ENCODE results near the gene BICD1.

The BICD1 gene

DNA sequence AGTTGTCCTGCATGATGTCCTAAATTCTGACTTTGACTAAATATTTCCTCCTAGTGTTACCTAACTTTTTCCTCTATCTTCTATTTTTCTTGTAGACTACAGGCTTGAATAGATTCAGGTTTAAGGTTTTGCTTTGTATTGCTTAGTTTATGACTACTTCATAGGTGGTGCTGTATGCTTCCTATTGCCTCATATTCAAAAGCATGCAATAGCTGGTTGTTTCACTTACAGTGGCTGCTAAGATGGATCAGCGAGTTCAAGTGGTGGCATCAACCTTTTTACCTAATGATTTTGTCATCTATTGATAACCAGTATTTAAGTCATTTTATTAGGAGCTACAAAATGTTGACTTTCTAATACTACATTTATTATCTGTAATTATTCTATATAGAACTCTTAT lies 36.3 kb upstream of the BICD1 start:
- no peak for TF ChIP-seq CTCF (IDR thresholded peaks at IDR 0.05; ENCODE audit: insufficient read depth, missing control alignments)
- FAIRE-seq (no peak), DNase-seq (ENCODE audit: insufficient read length, low spot score) (no peak)

DNA sequence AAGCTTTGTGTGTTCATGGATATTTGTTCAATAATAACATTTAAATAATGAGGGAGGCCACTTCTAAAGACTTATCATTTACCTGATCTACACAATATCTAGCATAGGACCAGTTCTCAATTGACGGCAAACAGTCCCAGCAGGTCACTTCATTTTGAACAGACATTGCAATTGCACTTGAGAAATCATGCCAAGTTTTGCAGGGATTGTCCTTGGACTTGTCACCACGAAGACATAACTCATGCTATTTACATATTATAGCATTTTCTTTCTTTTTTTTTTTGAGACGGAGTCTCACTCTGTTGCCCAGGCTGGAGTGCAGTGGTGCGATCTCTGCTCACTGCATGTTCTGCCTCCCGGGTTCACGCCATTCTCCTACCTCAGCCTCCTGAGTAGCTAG lies 34.5 kb upstream of the BICD1 start:
- FAIRE-seq (no peak), DNase-seq (ENCODE audit: insufficient read length, low spot score) (no peak)
- no peak for TF ChIP-seq CTCF (IDR thresholded peaks at IDR 0.05; ENCODE audit: insufficient read depth, missing control alignments)

GRCh38 chr12:32074432-32074831 lies 32.2 kb upstream of the BICD1 start:
- no peak for TF ChIP-seq CTCF (IDR thresholded peaks at IDR 0.05; ENCODE audit: insufficient read depth, missing control alignments)
- no peak for DNase-seq (ENCODE audit: insufficient read length, low spot score)
- no peak for FAIRE-seq

DNA sequence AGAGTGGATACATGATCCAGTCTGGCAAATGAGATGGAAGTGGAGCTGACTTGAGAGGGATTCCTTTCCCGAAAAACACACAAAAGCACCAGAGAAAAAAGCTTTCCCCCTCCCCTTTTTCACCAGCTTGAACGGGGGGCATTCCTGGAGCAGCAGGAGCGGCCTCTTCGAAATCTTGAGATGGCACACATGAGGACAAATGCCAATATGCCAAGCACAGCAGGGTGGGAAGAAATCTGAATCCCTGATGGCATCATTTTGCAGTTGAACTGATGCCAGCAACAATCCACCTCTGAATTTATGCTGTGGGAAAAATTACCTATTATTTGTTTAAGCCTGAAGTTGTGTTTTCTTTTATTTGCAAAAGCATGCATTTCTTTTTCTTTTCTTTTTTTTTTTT lies 29.7 kb upstream of the BICD1 start:
- DNase-seq (ENCODE audit: insufficient read length, low spot score): no peak
- no peak for FAIRE-seq
- no peak for TF ChIP-seq CTCF (IDR thresholded peaks at IDR 0.05; ENCODE audit: insufficient read depth, missing control alignments)

- FAIRE-seq: no peak
- TF ChIP-seq CTCF (IDR thresholded peaks at IDR 0.05; ENCODE audit: insufficient read depth, missing control alignments): no peak
These were observed 26.2 kb upstream of the BICD1 start for GRCh38 chr12:32080435-32080834.

GRCh38 chr12:32083489-32083888 lies 23.2 kb upstream of the BICD1 start:
- FAIRE-seq: no peak
- no peak for TF ChIP-seq CTCF (IDR thresholded peaks at IDR 0.05; ENCODE audit: insufficient read depth, missing control alignments)

More at GRCh38 chr12:32080435-32080834, 26.2 kb upstream of the BICD1 start:
- DNase-seq (ENCODE audit: insufficient read length, low spot score): no peak

GRCh38 chr12:32084017-32084688 lies 22.5 kb upstream of the BICD1 start:
- no peak for TF ChIP-seq CTCF (IDR thresholded peaks at IDR 0.05; ENCODE audit: insufficient read depth, missing control alignments)
- FAIRE-seq (no peak), DNase-seq (ENCODE audit: insufficient read length, low spot score) (no peak)

More at GRCh38 chr12:32083489-32083888, 23.2 kb upstream of the BICD1 start:
- no peak for DNase-seq (ENCODE audit: insufficient read length, low spot score)

Data from D721Med (cell line).